8988T (cell line): ENCODE data around the gene GEMIN4.
"Not testable (repeated sequence)": the region's sequence is repeated elsewhere in the genome, so short reads cannot be mapped to it uniquely, and the experiment has no call there.

ENCODE experiments used
- DNase-seq: peaks from one replicate; pipeline ENCODE4 v3.0.0; 2011

Gene GEMIN4

GRCh38 chr17:752002-752619 is at the start of gene GEMIN4:
GEMIN4 (minus strand) TSS chr17:752264; CDS start chr17:752142, 122 bp downstream.
- DNase-seq, result peak; percentile 87

GRCh38 chr17:801660-802059 is 49.6 kb upstream of the GEMIN4 start:
- DNase-seq, result no peak

GRCh38 chr17:800446-801242 is 48.6 kb upstream of the GEMIN4 start:
- no peak for DNase-seq

GRCh38 chr17:799261-799660 is 47.2 kb upstream of the GEMIN4 start:
- no peak for DNase-seq

GRCh38 chr17:798246-798645 is 46.2 kb upstream of the GEMIN4 start:
- DNase-seq, result no peak

- no peak for DNase-seq
Measured at GRCh38 chr17:797236-797840, 45.3 kb upstream of the GEMIN4 start.

- DNase-seq, result no peak
Measured at GRCh38 chr17:796609-797008, 44.5 kb upstream of the GEMIN4 start.

- DNase-seq, result no peak
Measured at GRCh38 chr17:795721-796120, 43.7 kb upstream of the GEMIN4 start.

- DNase-seq, result no peak
Measured at GRCh38 chr17:795276-795675, 43.2 kb upstream of the GEMIN4 start.

- peak; percentile 67 for DNase-seq
Measured at GRCh38 chr17:794876-795275, 42.8 kb upstream of the GEMIN4 start.

- DNase-seq, result no peak
Measured at GRCh38 chr17:792277-792676, 40.2 kb upstream of the GEMIN4 start.

- DNase-seq, result no peak
Measured at GRCh38 chr17:791829-792228, 39.8 kb upstream of the GEMIN4 start.

GRCh38 chr17:790874-791247 is 38.8 kb upstream of the GEMIN4 start:
- not testable (repeated sequence) for DNase-seq

GRCh38 chr17:789931-790873 is 38.1 kb upstream of the GEMIN4 start:
- not testable (repeated sequence) for DNase-seq

GRCh38 chr17:789160-789840 is 37.2 kb upstream of the GEMIN4 start:
- no peak for DNase-seq

- DNase-seq, result no peak
Measured at GRCh38 chr17:788551-788950, 36.5 kb upstream of the GEMIN4 start.

GRCh38 chr17:787641-788221 is 35.7 kb upstream of the GEMIN4 start:
- DNase-seq, result no peak

GRCh38 chr17:785901-786300 is 33.8 kb upstream of the GEMIN4 start:
- DNase-seq, result not testable (repeated sequence)

GRCh38 chr17:784143-784542 is 32.1 kb upstream of the GEMIN4 start:
- no peak for DNase-seq

- peak; percentile 84 for DNase-seq
Measured at GRCh38 chr17:781805-782731, 30.0 kb upstream of the GEMIN4 start, which contains the start of the genes GLOD4 and MRM3. GLOD4 (minus strand) TSS chr17:782280; CDS start chr17:782255, 25 bp downstream. MRM3 (plus strand) TSS chr17:782353; CDS start chr17:782379, 26 bp downstream.

- no peak for DNase-seq
Measured at GRCh38 chr17:778096-778495, 26.0 kb upstream of the GEMIN4 start.
